ENCODE measurements around the gene NOC4L. TPM values are rescaled to one million over a fixed set of nuclear protein-coding genes. Genes with fewer than 3 reads are reported as not detected.

The NOC4L gene
- total RNA-seq, 1 donor from 2014 or later = 15.8 TPM

DNA sequence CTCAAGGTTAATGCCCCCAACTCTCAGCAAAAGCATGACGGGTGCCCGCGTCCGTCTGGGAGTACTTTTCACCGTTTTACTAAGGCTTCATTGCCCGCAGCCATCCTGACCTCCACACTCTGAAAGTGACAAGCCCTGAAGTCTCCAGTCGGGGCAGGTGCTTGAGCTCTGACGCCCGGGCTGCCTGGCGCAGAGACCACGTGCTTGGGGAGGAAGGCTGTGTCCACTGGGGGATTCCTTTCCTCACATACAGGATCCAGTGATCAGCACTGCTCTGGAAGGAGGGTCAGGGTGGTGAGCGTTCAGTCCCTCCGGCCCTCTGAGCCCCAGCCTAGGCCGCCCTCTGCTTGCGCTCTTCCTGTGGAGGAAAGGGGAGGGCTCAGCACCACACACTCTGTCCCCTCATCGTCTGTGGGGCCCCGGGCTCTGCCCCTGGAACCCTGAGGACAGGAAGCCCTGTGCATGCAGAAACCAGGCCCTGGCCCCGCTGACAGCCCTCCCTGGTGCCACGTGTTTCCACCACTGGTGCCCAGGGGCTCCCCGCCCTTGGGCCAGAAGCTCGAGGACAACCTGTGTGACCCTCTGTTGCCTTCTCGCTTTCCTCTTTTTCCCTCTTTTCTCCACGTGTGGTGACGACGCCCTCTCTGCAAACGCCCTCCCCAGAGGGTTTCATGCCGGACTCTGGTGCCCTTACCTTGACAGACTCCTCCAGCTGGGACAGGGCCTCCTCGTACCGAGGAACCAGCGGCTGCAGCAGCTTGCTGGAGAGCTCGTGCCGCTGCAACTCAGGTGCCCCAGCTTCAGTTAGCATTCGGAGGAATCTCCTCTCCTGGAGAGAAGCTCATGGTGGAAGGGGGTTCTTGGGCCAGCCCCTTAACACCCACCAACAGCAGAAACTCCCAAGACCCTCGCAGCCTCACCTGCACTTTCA is 5.1 kb upstream of the NOC4L start:
- DNase-seq (no peak), ATAC-seq (no peak)
- Histone ChIP-seq H3K27ac (no peak overlapping the region), H3K4me1 (peaks cover 16% of the 10 kb centered on the region), H3K4me3 (no peak overlapping the region), H3K9me3 (no peaks in the 10 kb centered on the region), H3K36me3 (peaks cover 44% of the 10 kb centered on the region), H3K27me3 (ENCODE audit: low read depth) (no peaks in the 10 kb centered on the region)
- intact Hi-C loops (cut with DNase I) = no loop called here
- TF ChIP-seq, protein P1, sequence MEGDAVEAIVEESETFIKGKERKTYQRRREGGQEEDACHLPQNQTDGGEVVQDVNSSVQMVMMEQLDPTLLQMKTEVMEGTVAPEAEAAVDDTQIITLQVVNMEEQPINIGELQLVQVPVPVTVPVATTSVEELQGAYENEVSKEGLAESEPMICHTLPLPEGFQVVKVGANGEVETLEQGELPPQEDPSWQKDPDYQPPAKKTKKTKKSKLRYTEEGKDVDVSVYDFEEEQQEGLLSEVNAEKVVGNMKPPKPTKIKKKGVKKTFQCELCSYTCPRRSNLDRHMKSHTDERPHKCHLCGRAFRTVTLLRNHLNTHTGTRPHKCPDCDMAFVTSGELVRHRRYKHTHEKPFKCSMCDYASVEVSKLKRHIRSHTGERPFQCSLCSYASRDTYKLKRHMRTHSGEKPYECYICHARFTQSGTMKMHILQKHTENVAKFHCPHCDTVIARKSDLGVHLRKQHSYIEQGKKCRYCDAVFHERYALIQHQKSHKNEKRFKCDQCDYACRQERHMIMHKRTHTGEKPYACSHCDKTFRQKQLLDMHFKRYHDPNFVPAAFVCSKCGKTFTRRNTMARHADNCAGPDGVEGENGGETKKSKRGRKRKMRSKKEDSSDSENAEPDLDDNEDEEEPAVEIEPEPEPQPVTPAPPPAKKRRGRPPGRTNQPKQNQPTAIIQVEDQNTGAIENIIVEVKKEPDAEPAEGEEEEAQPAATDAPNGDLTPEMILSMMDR (IDR thresholded peaks at IDR 0.05) = no peak

DNA sequence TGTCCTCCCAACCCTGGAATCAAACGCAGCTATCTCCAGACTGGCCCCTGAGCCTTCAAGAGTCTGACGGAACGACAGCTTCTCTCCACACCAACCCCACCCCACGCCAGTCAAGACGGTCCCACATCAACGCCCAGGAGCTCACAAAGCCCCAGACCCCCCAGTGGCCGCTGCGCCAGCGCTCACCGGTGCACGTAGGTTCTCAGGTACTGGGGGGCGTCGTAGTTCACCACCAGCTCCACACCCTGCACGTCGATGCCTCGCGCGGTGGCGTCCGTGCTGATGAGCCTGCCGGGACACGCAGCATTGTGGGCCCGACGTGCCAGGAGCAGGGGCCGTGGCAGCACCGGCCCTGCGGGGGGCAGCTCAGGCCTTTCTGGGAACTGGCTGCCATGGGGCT is 4.3 kb upstream of the NOC4L start:
- ATAC-seq = no peak
- Histone ChIP-seq H3K36me3 (peaks cover 44% of the 10 kb centered on the region), H3K27me3 (ENCODE audit: low read depth) (no peaks in the 10 kb centered on the region), H3K4me3 (no peak overlapping the region), H3K27ac (no peak overlapping the region), H3K9me3 (no peaks in the 10 kb centered on the region), H3K4me1 (peaks cover 19% of the 10 kb centered on the region)
- intact Hi-C loops (cut with DNase I) = no loop called here
- no peak for DNase-seq
- TF ChIP-seq, protein P1 (IDR thresholded peaks at IDR 0.05) = no peak

DNA sequence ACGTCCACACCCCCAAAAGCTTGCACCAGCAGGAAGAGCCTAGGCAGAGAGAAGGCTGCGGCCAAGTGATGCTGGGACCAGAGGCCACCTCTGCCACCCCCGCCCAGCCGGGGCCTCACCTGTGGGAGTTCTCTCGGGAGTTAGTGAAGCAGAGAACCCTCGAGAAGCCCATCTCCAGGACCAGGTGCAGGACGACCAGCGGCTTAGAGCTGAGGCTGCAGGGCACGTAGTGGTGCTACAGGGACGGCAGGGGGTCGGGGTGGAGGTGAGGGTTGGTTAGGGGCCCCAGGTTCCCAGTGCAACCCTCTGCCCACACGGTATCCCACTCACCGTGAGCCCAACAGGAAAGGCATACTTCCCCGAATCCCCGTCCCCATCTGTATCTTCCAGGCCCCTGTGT is 3.8 kb upstream of the NOC4L start:
- Histone ChIP-seq H3K36me3 (peaks cover 44% of the 10 kb centered on the region), H3K9me3 (no peaks in the 10 kb centered on the region), H3K4me3 (no peak overlapping the region), H3K27ac (no peak overlapping the region), H3K4me1 (peaks cover 25% of the 10 kb centered on the region), H3K27me3 (ENCODE audit: low read depth) (no peaks in the 10 kb centered on the region)
- DNase-seq (no peak), ATAC-seq (no peak)
- TF ChIP-seq, protein P1 (IDR thresholded peaks at IDR 0.05) = no peak
- intact Hi-C loops (cut with DNase I) = no loop called here

DNA sequence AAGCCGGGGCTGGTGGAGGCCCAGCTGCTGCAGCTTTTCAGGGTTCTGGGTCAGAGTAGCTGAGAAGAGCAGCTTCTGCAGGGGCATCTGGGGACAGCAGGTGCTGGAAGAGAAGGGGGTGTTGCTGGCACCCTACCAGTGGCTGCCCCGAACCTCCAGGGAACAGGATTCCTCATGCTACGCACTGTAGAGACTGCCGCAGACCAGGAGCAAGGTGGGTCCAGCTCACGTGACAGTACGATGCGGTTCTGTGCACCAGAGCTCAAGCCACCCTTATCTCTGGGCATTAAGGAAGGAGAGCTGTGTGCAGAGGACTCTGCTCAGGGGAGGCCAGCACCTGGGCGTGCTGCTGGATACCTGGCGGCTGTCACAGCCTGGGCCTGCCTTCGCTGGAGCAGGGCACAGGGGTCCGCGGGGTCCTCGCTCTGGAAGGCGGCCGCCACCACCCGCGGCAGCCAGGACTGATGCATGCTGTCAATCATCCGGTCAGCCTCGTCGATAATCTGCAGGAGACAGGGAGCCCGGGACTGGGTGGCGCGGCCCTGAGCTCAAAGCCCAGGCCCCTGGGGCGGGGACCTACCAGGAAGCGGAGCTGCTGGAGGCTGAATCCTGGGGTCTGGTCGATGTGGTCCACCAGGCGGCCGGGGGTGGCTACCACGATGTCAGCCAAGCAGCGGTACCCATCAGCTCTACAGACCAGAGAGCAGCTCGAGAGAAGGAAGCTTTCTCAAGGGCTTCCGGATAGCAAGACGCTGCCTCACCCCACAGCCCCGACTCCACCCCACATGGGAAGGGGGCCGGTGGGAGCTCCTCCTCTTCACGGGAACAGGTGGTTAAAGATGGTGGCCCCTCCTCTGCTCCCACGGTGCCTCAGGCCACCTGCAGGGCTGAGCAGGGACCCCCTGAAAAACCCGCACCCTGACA is 3.1 kb upstream of the NOC4L start:
- no peak for DNase-seq
- no peak for ATAC-seq
- Histone ChIP-seq H3K27me3 (ENCODE audit: low read depth) (no peaks in the 10 kb centered on the region), H3K4me3 (no peak overlapping the region), H3K36me3 (peaks cover 44% of the 10 kb centered on the region), H3K9me3 (no peaks in the 10 kb centered on the region), H3K27ac (no peak overlapping the region), H3K4me1 (peaks cover 27% of the 10 kb centered on the region)
- intact Hi-C loops (cut with DNase I) = no loop called here
- TF ChIP-seq, protein P1 (IDR thresholded peaks at IDR 0.05) = no peak

DNA sequence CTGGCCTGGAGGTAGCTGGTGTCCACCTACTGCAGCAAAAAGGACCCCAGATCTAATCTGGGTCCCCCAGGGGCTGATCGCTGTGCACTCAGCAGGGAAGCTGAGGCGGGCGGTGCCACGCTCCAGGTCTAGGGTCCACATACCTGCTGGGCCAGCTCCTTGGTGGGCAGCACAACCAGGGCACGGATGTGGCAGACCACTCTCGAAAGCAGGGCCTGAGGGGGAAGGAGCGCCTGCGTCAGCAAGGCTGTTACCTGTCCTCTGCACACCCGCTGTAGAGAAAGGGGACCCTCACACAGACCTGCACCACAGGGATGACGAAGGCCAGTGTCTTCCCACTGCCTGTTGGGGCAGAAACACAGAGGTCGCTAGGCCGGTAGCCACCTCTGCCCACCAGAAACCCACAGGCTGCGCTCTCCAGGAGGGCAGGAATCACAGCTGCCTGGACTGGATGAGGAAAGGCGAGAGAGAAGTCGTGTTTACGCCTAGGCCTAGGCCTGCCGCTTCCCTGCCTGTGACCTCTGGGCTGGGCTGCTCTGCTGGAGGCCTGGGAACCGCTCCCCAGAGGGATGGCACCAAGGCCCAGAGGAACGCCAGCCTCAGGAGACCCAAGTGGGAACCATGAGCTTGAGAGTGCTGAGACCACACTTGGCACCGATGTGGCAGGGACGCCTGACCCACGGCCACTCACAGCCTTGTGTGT is 2.1 kb upstream of the NOC4L start:
- H3K9me3 ChIP-seq = no peaks in the 10 kb centered on the region
- H3K27me3 ChIP-seq (ENCODE audit: low read depth) = no peaks in the 10 kb centered on the region
- TF ChIP-seq, protein P1 (IDR thresholded peaks at IDR 0.05) = no peak
- ATAC-seq = no peak
- intact Hi-C loops (cut with DNase I) = no loop called here
- DNase-seq = no peak
- H3K36me3 ChIP-seq = peaks cover 44% of the 10 kb centered on the region
- no peak overlapping the region for H3K4me3 ChIP-seq
- peaks cover 27% of the 10 kb centered on the region for H3K4me1 ChIP-seq
- H3K27ac ChIP-seq = no peak overlapping the region
